Heart left ventricle (tissue), 16 donors: Measurements from ENCODE around the gene MGAT3. TPM values are rescaled to one million over a fixed set of nuclear protein-coding genes. Genes with fewer than 3 reads are reported as not detected.

Experiments
- ATAC-seq, 4 donors: fragments of 200-7000 bp; cut with Tn5 transposase; one replicate each; pipeline ENCODE4 v1.9.1; 2020 to 2022; ENCODE audit warnings: moderate library complexity in 4 of 4, mild to moderate bottlenecking in 3 of 4, moderate number of reproducible peaks in 1 of 4
- DNase-seq, 5 donors: peaks; one replicate each; pipeline ENCODE4 v3.0.0-alpha.2; 2020
- H3K27ac ChIP-seq, 12 donors: fragments of 200-600 bp; sonication (generic) in 4 of 12; one replicate each; pipeline versions ENCODE4 v1.5.0 to v1.8.0; 2016 to 2022; ENCODE audit warnings: mild to moderate bottlenecking in 2 of 12
- H3K27me3 ChIP-seq, 9 donors: fragments of 200-600 bp; sonication (generic) in 2 of 9; one replicate each; pipeline versions ENCODE4 v1.5.1 to v1.8.0; 2016 to 2022; ENCODE audit warnings: mild to moderate bottlenecking in 3 of 9
- H3K36me3 ChIP-seq, 9 donors: fragments of 200-600 bp; sonication (generic) in 2 of 9; one replicate each; pipeline versions ENCODE4 v1.5.0 to v1.8.0; 2018 to 2022; ENCODE audit warnings: mild to moderate bottlenecking in 2 of 9
- H3K4me1 ChIP-seq, 12 donors: fragments of 200-600 bp; sonication (generic) in 4 of 12; one replicate each; pipeline versions ENCODE4 v1.5.0 to v1.8.0; 2016 to 2022; ENCODE audit warnings: mild to moderate bottlenecking in 3 of 12
- H3K4me3 ChIP-seq, 12 donors: fragments of 200-600 bp; sonication (generic) in 4 of 12; one replicate each; pipeline versions ENCODE4 v1.5.0 to v1.8.0; 2017 to 2022; ENCODE audit warnings: mild to moderate bottlenecking in 9 of 12, moderate library complexity in 4 of 12
- H3K9me3 ChIP-seq, 12 donors: fragments of 200-600 bp; sonication (generic) in 4 of 12; one replicate each; pipeline versions ENCODE4 v1.5.0 to v1.8.0; 2016 to 2022; ENCODE audit warnings: mild to moderate bottlenecking in 1 of 12
- POLR2A ChIP-seq, 2 donors: fragments of 450-650 bp; IDR thresholded peaks; one replicate each; pipeline ENCODE4 v1.6.1; 2017; ENCODE audit warnings: antibody characterized with exemption in 2 of 2, mild to moderate bottlenecking in 2 of 2, moderate library complexity in 2 of 2
- WGBS, 4 donors: extraction: QIAGEN DNeasy Blood & Tissue Kit in 2 of 4; methylation state at CpG; one replicate each; pipeline versions ENCODE4 v1.1.5 to v1.1.7; 2013 to 2018; 5-methylcytosine and 5-hydroxymethylcytosine counted together
- intact Hi-C, 10 donors: fragments of 100-400 bp; cut with DNase I; formaldehyde crosslinking; loops; one replicate each; pipeline versions ENCODE4 v1.11.1 to v1.14.2; 2022
- polyA plus RNA-seq, 2 donors: library from polyadenylated mRNA; stranded (reverse); fragments of 200-250 nt; gene quantifications; one replicate each; pipeline ENCODE4 v1.2.3, GENCODE V29; 2013
- total RNA-seq, 9 donors: library from RNA; depleted of rRNA in 2 of 9; stranded (reverse); fragments of >200 nt in 2 of 9; fragmentation: NEBNext Ultra II Directional in 3 of 9; extraction: Animal tissue kit (Norgen Biotek cat#: 25700) in 3 of 9; gene quantifications; one replicate each; pipeline versions ENCODE4 v1.1.0 to v1.2.4, GENCODE V29; 2016 to 2023
- TF ChIP-seq, protein P1 (sequence below), 12 donors: fragments of 200-600 bp; sonication (generic) in 4 of 12; IDR thresholded peaks; one replicate each; pipeline versions ENCODE4 v1.5.0 to v1.8.0; 2018 to 2022; ENCODE audit warnings: antibody characterized with exemption in 12 of 12, mild to moderate bottlenecking in 5 of 12
- donor health status: ischemic (EF 13 %, LVEDD 7.1; RV severe dilation, severe dysfunction).
- donor health status: healthy with polysubstance abuse.
- donor health status: DM: no; HTN: yes; CAD: no.
- donor health status: DM: no; HTN: no; CAD: no.
- donor health status: ischemic (EF 25% LVEDD 6.9; RV normal size, moderate dysfunction).
- donor health status: ischemic (EF 25% LVEDD 5.7; RV mildly dilated, moderate dysfunction).
- donor health status: healthy.
- donor health status: DM: yes; HTN: yes; CAD: no.
- donor health status: ischemic (EF 35%, LVEDD 5.7; RV mildly dilated, moderate dysfunction).
- donor health status: nonischemic (EF 11% LVEDD 7.7; RV severe dilation, severe dysfunction).
- donor health status: DM: yes; HTN: yes; CAD: no.
- donor health status: PGD.
- donor health status: ischemic (EF 29% LVEDD 5.4; RV normal size, mild dysfunction).
- donor health status: nonischemic (EF 23%, LVEDD 6.1; RV moderate dilation, normal function).

Gene MGAT3
- total and polyA plus RNA-seq, 11 donors: 2.2 to 9.9 (median 4.4) TPM

DNA sequence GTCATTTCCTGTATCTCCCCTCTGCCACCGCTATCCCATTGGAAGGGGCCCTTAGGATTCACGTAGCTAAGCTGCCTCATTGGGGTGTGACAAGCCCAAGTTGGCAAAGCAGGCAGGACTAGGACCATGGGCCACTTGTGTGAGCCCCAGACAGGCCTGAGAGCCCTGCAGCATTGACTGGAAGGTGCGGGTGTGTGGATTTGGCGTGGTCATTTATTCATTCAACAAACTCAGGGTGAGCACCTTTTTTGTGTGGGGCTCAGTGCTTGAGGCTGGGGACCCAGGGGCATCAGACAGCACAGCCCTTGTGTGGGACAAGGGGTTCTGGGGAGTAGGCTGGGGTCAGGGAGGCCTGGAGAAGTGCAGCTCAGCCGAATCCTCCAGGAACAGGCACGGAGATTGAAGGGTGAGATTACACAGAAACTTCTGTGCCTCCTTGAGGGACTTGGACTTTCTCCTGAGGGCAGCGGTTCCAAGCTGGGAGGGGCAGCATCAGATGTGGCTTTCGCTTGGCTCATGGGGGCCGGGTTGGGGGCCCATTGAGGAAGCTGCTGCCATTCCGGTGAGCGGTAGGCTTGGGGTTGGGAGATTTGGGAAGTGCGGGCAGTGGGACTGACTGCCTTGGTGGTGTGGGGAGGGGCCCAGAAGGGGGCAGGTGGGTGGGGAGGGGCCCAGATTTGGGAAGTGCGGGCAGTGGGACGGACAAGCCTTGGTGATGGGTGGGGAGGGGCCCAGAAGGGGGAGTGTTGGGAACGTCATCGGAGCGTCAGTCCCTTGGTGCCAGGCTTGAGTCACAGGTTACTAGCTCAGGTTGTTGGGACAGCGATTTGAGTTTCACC is 11.9 kb downstream of the MGAT3 start:
- whole genome bisulfite sequencing, 4 donors: 81 to 89% (median 87%) methylated on average over 18 of the region's 18 CpGs
- H3K4me3 ChIP-seq: no peak overlapping the region
- no peaks in the 10 kb centered on the region for H3K36me3 ChIP-seq
- peak overlapping the region in 4 of 12 donors; percentile 24 to 86 (median 40) for H3K27ac ChIP-seq
- no peaks in the 10 kb centered on the region for H3K9me3 ChIP-seq
- no peak for DNase-seq
- peaks cover 21 to 88% (median 51%) of the 10 kb centered on the region in 12 donors for H3K4me1 ChIP-seq
- TF ChIP-seq, protein P1, sequence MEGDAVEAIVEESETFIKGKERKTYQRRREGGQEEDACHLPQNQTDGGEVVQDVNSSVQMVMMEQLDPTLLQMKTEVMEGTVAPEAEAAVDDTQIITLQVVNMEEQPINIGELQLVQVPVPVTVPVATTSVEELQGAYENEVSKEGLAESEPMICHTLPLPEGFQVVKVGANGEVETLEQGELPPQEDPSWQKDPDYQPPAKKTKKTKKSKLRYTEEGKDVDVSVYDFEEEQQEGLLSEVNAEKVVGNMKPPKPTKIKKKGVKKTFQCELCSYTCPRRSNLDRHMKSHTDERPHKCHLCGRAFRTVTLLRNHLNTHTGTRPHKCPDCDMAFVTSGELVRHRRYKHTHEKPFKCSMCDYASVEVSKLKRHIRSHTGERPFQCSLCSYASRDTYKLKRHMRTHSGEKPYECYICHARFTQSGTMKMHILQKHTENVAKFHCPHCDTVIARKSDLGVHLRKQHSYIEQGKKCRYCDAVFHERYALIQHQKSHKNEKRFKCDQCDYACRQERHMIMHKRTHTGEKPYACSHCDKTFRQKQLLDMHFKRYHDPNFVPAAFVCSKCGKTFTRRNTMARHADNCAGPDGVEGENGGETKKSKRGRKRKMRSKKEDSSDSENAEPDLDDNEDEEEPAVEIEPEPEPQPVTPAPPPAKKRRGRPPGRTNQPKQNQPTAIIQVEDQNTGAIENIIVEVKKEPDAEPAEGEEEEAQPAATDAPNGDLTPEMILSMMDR (IDR thresholded peaks at IDR 0.05): no peak
- no peak for TF ChIP-seq POLR2A (IDR thresholded peaks at IDR 0.05)
- no peak for ATAC-seq
- intact Hi-C loops: no loop called here
- no peaks in the 10 kb centered on the region for H3K27me3 ChIP-seq

DNA sequence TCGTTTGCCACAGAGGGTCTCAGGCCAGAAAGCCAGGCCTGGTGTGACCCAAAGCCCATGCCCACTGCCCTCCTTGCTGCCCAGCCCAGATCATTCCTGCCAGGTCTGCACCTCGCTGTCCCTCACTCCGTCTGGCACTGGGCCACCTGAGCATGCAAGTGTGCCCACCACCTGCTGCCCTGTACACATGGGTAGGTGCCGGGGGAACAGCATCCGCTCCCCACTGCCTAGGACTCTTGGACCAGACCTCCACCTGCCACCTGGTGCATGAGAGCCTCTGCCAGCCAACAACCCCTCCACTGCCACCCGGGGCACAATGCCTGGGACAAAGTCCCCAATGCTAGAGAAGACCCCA is 12.5 kb downstream of the MGAT3 start:
- peak overlapping the region in 5 of 12 donors; percentile 2 to 86 (median 66) for H3K27ac ChIP-seq
- no peak overlapping the region for H3K4me3 ChIP-seq
- H3K4me1 ChIP-seq: peaks cover 20 to 88% (median 50%) of the 10 kb centered on the region in 12 donors
- TF ChIP-seq, protein P1 (IDR thresholded peaks at IDR 0.05): no peak
- no peak for TF ChIP-seq POLR2A (IDR thresholded peaks at IDR 0.05)
- no peaks in the 10 kb centered on the region for H3K27me3 ChIP-seq
- whole genome bisulfite sequencing, 4 donors: 84 to 94% (median 88%) methylated on average over 4 to 6 of the region's 6 CpGs
- no peaks in the 10 kb centered on the region for H3K36me3 ChIP-seq
- DNase-seq (no peak), ATAC-seq (no peak)
- H3K9me3 ChIP-seq: no peaks in the 10 kb centered on the region
- intact Hi-C loops: no loop called here

DNA sequence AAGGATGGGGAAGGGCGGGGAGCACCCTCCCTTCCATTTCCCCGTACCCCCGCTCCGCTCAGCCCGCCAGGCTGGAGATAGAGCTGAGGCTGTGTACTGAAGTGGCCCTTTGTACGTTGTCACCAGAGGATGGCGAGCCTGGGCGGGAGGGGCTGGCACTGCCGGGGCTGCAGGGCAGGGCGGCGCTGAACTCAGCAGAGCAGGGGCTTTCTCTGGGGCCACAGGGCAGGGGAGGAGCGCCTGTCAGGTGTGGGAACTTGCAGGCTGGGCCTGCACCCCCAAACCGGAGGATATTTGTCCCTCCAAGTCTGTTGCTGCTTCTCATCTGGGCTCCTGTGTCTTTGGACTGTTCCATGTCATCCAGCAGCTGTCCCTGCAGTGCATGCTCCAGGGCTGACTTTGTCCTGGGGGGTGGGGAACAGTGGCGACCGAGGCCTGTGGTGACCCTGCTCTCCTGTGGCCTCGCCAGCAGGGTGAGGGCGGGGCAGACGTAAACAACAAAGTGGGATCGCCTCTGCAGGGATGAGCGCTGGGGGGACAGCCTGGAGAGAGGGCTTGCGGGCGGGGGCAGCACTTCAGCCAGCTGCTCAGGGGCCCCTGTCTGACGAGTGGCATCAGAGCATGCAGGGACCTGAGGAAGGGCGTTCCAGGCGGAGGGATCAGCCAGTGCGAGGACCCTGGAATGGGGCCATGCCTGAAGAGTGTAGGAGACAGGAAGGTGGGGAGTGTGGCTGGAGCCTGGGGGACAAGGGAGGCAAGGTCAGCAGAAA is 13.1 kb downstream of the MGAT3 start:
- Histone ChIP-seq H3K4me3 (no peak overlapping the region), H3K27ac (peak overlapping the region in 11 of 12 donors; percentile 60 to 86 (median 80)), H3K4me1 (peaks cover 19 to 92% (median 53%) of the 10 kb centered on the region in 12 donors), H3K9me3 (no peaks in the 10 kb centered on the region), H3K27me3 (no peaks in the 10 kb centered on the region), H3K36me3 (no peaks in the 10 kb centered on the region)
- TF ChIP-seq POLR2A (IDR thresholded peaks at IDR 0.05): no peak
- TF ChIP-seq, protein P1 (IDR thresholded peaks at IDR 0.05): no peak
- ATAC-seq (no peak), DNase-seq (no peak)
- intact Hi-C loops: no loop called here
- 52 to 58% (median 57%) methylated on average over 22 to 26 of the region's 26 CpGs for WGBS, 4 donors
